H1 (cell line): ENCODE data around the gene SLC24A3. TPM values are rescaled to one million over a fixed set of nuclear protein-coding genes. Genes with fewer than 3 reads are reported as not detected.

Experiments used
- CTCF ChIA-PET: fragments of 300-600 bp; sonication (Branson Sonifier 250); formaldehyde crosslinking; loops from one replicate; lab custom pipeline; 2021; ENCODE audit not compliant: partially characterized antibody; lab: Charles Lee
- POLR2A ChIA-PET: fragments of 300-600 bp; sonication (Branson Sonifier 250); formaldehyde crosslinking; loops from one replicate; lab custom pipeline; 2021; ENCODE audit warnings: inconsistent platforms; ENCODE audit not compliant: partially characterized antibody; lab: Charles Lee
- DNase-seq, 2 experiments: peaks; one replicate each; pipeline versions ENCODE4 v3.0.0 to v3.0.0-alpha.2; 2010 to 2022; ENCODE audit warnings: low spot score in 2 of 2, low read depth in 1 of 2, mixed read lengths in 1 of 2
- FAIRE-seq: peaks from 2 replicates; lab custom pipeline; 2011; peaks lifted over from hg19 to GRCh38; lab: Jason Lieb, UNC
- H2AFZ ChIP-seq: 2 replicates; pipeline ENCODE4 v1.8.1; 2012; ENCODE audit warnings: low read length, inconsistent platforms
- H2AK5ac ChIP-seq: 2 replicates; pipeline ENCODE4 v1.6.1; 2013; ENCODE audit warnings: low read depth, low read length
- H2BK120ac ChIP-seq: replicated peaks from 2 replicates; pipeline ENCODE3; 2013; ENCODE audit warnings: low read depth, low read length, inconsistent platforms
- H2BK12ac ChIP-seq: 2 replicates; pipeline ENCODE4 v1.6.1; 2013; ENCODE audit warnings: low read depth, low read length
- H2BK15ac ChIP-seq: 2 replicates; pipeline ENCODE4 v1.6.1; 2013; ENCODE audit warnings: low read length
- H2BK20ac ChIP-seq: 2 replicates; pipeline ENCODE4 v1.6.1; 2013; ENCODE audit warnings: low read length
- H2BK5ac ChIP-seq: 2 replicates; pipeline ENCODE4 v1.6.1; 2013; ENCODE audit warnings: low read depth, low read length
- H3K14ac ChIP-seq: 2 replicates; pipeline ENCODE4 v1.6.1; 2013; ENCODE audit warnings: inconsistent platforms; ENCODE audit not compliant: insufficient read length
- H3K18ac ChIP-seq: 2 replicates; pipeline ENCODE4 v1.6.1; 2013; ENCODE audit warnings: low read length; ENCODE audit errors: extremely low read depth
- H3K23ac ChIP-seq: 2 replicates; pipeline ENCODE4 v1.6.1; 2013; ENCODE audit warnings: inconsistent platforms; ENCODE audit not compliant: insufficient read length
- H3K23me2 ChIP-seq: 2 replicates; pipeline ENCODE4 v1.6.1; 2013; ENCODE audit warnings: low read depth, low read length
- H3K27ac ChIP-seq: 2 replicates; pipeline ENCODE4 v1.6.1; 2011; ENCODE audit warnings: low read depth, low read length, inconsistent platforms
- H3K27me3 ChIP-seq, 4 experiments: replicated peaks in 1 of 4; 1 replicate in 1 of 4; 2 replicates in 3 of 4; pipeline versions ENCODE4 v1.6.1 to v1.8.1; 2011 to 2013; ENCODE audit warnings: low read length in 3 of 4, mild to moderate bottlenecking in 3 of 4, inconsistent platforms in 2 of 4, mixed read lengths in 2 of 4, moderate library complexity in 1 of 4; ENCODE audit not compliant: control insufficient read depth in 3 of 4, insufficient read depth in 3 of 4; ENCODE audit errors: extremely low read depth in 1 of 4
- H3K36me3 ChIP-seq, 4 experiments: 2 replicates each; pipeline versions ENCODE4 v1.6.1 to v1.8.1; 2011 to 2013; ENCODE audit warnings: mild to moderate bottlenecking in 4 of 4, low read length in 3 of 4, moderate library complexity in 2 of 4, control low read depth in 1 of 4, inconsistent platforms in 1 of 4; ENCODE audit not compliant: insufficient read depth in 4 of 4, control insufficient read depth in 2 of 4
- H3K4ac ChIP-seq: replicated peaks from 2 replicates; pipeline ENCODE3; 2013; ENCODE audit warnings: low read length, low read depth, mixed read lengths, inconsistent platforms; ENCODE audit not compliant: insufficient read length
- H3K4me1 ChIP-seq, 4 experiments: replicated peaks in 1 of 4; 1 replicate in 1 of 4; 2 replicates in 3 of 4; pipeline versions ENCODE4 v1.6.1 to v1.8.1; 2011 to 2013; ENCODE audit warnings: low read length in 3 of 4, inconsistent platforms in 2 of 4, mixed read lengths in 1 of 4; ENCODE audit not compliant: insufficient read depth in 4 of 4, control insufficient read depth in 3 of 4
- H3K4me2 ChIP-seq, 2 experiments: 2 replicates each; pipeline versions ENCODE4 v1.6.1 to v1.8.1; 2011 to 2013; ENCODE audit warnings: low read depth in 2 of 2, low read length in 2 of 2, control low read depth in 1 of 2, inconsistent platforms in 1 of 2, mild to moderate bottlenecking in 1 of 2; ENCODE audit not compliant: insufficient read depth in 1 of 2
- H3K4me3 ChIP-seq, 4 experiments: fragments of 200-600, 300-600 bp in 1 of 4; sonication (generic), shearing (Covaris generic), sonication (Bioruptor Twin) in 1 of 4; 2 replicates each; pipeline versions ENCODE4 v1.5.1 to v1.8.1; 2011 to 2016; ENCODE audit warnings: low read length in 4 of 4, low read depth in 3 of 4, control low read depth in 2 of 4, inconsistent platforms in 2 of 4, mild to moderate bottlenecking in 2 of 4, mixed read lengths in 1 of 4, moderate library complexity in 1 of 4; ENCODE audit not compliant: insufficient read depth in 2 of 4; ENCODE audit errors: extremely low read depth in 1 of 4
- H3K56ac ChIP-seq: replicated peaks from 2 replicates; pipeline ENCODE3; 2013; ENCODE audit warnings: low read depth, mild to moderate bottlenecking, mixed read lengths, low read length, inconsistent platforms; ENCODE audit not compliant: insufficient read length
- H3K79me1 ChIP-seq: 2 replicates; pipeline ENCODE4 v1.6.1; 2013; ENCODE audit warnings: low read depth, low read length, control low read depth
- H3K79me2 ChIP-seq, 2 experiments: 2 replicates each; pipeline versions ENCODE4 v1.6.1 to v1.8.1; 2012 to 2013; ENCODE audit warnings: low read length in 2 of 2, mild to moderate bottlenecking in 2 of 2, inconsistent platforms in 1 of 2; ENCODE audit not compliant: insufficient read depth in 2 of 2, control insufficient read depth in 1 of 2
- H3K9ac ChIP-seq, 4 experiments: replicated peaks in 1 of 4; 1 replicate in 1 of 4; 2 replicates in 3 of 4; pipeline versions ENCODE4 v1.6.1 to v1.8.1; 2011 to 2013; ENCODE audit warnings: low read depth in 3 of 4, low read length in 3 of 4, control low read depth in 2 of 4, mild to moderate bottlenecking in 2 of 4, moderate library complexity in 2 of 4, inconsistent platforms in 1 of 4; ENCODE audit errors: extremely low read depth in 1 of 4
- H3K9me3 ChIP-seq, 2 experiments: 2 replicates each; pipeline versions ENCODE4 v1.6.1 to v1.8.1; 2012 to 2013; ENCODE audit warnings: mild to moderate bottlenecking in 2 of 2, moderate library complexity in 2 of 2, control low read depth in 1 of 2, inconsistent platforms in 1 of 2, low read depth in 1 of 2, low read length in 1 of 2, mixed read lengths in 1 of 2; ENCODE audit not compliant: insufficient read depth in 2 of 2
- H4K20me1 ChIP-seq, 2 experiments: replicated peaks in 1 of 2; 2 replicates each; pipeline versions ENCODE3 to v1.8.1; 2011 to 2013; ENCODE audit warnings: inconsistent platforms in 2 of 2, low read length in 2 of 2, mild to moderate bottlenecking in 1 of 2; ENCODE audit not compliant: insufficient read depth in 2 of 2, control insufficient read depth in 1 of 2
- H4K5ac ChIP-seq: 2 replicates; pipeline ENCODE4 v1.6.1; 2013; ENCODE audit warnings: low read length, low read depth, mixed read lengths, inconsistent platforms; ENCODE audit not compliant: insufficient read length
- H4K8ac ChIP-seq: 2 replicates; pipeline ENCODE4 v1.8.0; 2013; ENCODE audit warnings: mild to moderate bottlenecking, moderate library complexity, low read length, inconsistent platforms; ENCODE audit not compliant: insufficient read depth; ENCODE audit errors: extremely low read depth
- H4K91ac ChIP-seq: replicated peaks from 2 replicates; pipeline ENCODE3; 2013; ENCODE audit warnings: low read length, mixed read lengths, inconsistent platforms; ENCODE audit not compliant: insufficient read length
- CHD2 ChIP-seq: IDR thresholded peaks from 2 replicates; pipeline ENCODE4 v1.6.1; 2012; ENCODE audit warnings: low read length, improper control_type of control experiment
- CTBP2 ChIP-seq: IDR thresholded peaks from 2 replicates; pipeline ENCODE4 v1.7.0; 2011; ENCODE audit warnings: borderline replicate concordance, mild to moderate bottlenecking, moderate library complexity, mixed read lengths, low read length; ENCODE audit not compliant: insufficient read depth, insufficient read length
- EP300 ChIP-seq, 2 experiments: IDR thresholded peaks; 1 replicate in 1 of 2; 2 replicates in 1 of 2; pipeline ENCODE4 v1.6.1; 2011 to 2012; ENCODE audit warnings: low read depth in 2 of 2, low read length in 2 of 2, mild to moderate bottlenecking in 2 of 2, borderline replicate concordance in 1 of 2, inconsistent platforms in 1 of 2, moderate library complexity in 1 of 2
- FOSL1 ChIP-seq: IDR thresholded peaks from 2 replicates; pipeline ENCODE4 v1.6.1; 2011; ENCODE audit warnings: mild to moderate bottlenecking, low read depth, low read length, moderate library complexity; ENCODE audit not compliant: insufficient read depth
- NANOG ChIP-seq: IDR thresholded peaks from 2 replicates; pipeline ENCODE4 v1.6.1; 2011; ENCODE audit warnings: low read length, low read depth, mild to moderate bottlenecking, inconsistent platforms; ENCODE audit not compliant: insufficient read depth, poor library complexity, severe bottlenecking
- NRF1 ChIP-seq: IDR thresholded peaks from 2 replicates; pipeline ENCODE4 v1.6.1; 2011; ENCODE audit warnings: mild to moderate bottlenecking, low read depth, low read length, improper control_type of control experiment
- RFX5 ChIP-seq: IDR thresholded peaks from 2 replicates; pipeline ENCODE4 v1.6.1; 2011; ENCODE audit warnings: low read depth, low read length, improper control_type of control experiment, borderline replicate concordance
- SIX5 ChIP-seq: IDR thresholded peaks from 2 replicates; pipeline ENCODE4 v1.6.1; 2011; ENCODE audit warnings: mild to moderate bottlenecking, low read depth, low read length
- TAF7 ChIP-seq: optimal IDR thresholded peaks from 2 replicates; pipeline ENCODE3; 2011; ENCODE audit warnings: low read depth, mild to moderate bottlenecking, inconsistent platforms, low read length, moderate library complexity, borderline replicate concordance
- TEAD4 ChIP-seq: IDR thresholded peaks from 2 replicates; pipeline ENCODE4 v1.6.1; 2012; ENCODE audit warnings: low read depth, low read length, inconsistent platforms, mixed read lengths
- WGBS, 2 experiments: shearing (Covaris generic) in 1 of 2; methylation state at CpG; one replicate each; pipeline versions ENCODE4 v1.1.6 to v1.1.7; 2013 to 2015; ENCODE audit warnings: low lambda C conversion rate in 2 of 2, mixed read lengths in 2 of 2, inconsistent platforms in 1 of 2, low coverage in 1 of 2, missing lambda C conversion rate in 1 of 2; ENCODE audit not compliant: insufficient replicate concordance in 2 of 2, insufficient coverage in 1 of 2, insufficient read length in 1 of 2; ENCODE audit errors: extremely low coverage in 1 of 2, missing lambda C conversion rate in 1 of 2; 5-methylcytosine and 5-hydroxymethylcytosine counted together
- polyA plus RNA-seq, 7 experiments: library from polyadenylated mRNA; depleted of rRNA in 3 of 7; stranded (reverse) in 5 of 7; unstranded in 2 of 7; fragments of >200 nt in 5 of 7; fragments of 200-250 nt in 2 of 7; gene quantifications; 1 replicate in 5 of 7; 2 replicates in 1 of 7; 4 replicates in 1 of 7; pipeline versions ENCODE4 v1.2.1 to v1.2.3, GENCODE V29; 2011 to 2013; ENCODE audit warnings: missing spikeins in 2 of 7, mixed read lengths in 2 of 7
- total RNA-seq: library from RNA; stranded (reverse); fragmentation: NEBNext Ultra II Directional; extraction: Animal tissue kit (Norgen Biotek cat#: 25700); gene quantifications from 2 replicates; pipeline ENCODE4 v1.2.1, GENCODE V29; 2021
- TF ChIP-seq, protein P1 (sequence below): IDR thresholded peaks from 2 replicates; pipeline ENCODE4 v1.6.1; 2012; ENCODE audit warnings: inconsistent platforms

The SLC24A3 gene
- total and polyA plus RNA-seq, 2 of the 8 experiments (the other 6 are each of a cell fraction or from before 2014, with no cell fraction given): 4.5 to 6.3 TPM

DNA sequence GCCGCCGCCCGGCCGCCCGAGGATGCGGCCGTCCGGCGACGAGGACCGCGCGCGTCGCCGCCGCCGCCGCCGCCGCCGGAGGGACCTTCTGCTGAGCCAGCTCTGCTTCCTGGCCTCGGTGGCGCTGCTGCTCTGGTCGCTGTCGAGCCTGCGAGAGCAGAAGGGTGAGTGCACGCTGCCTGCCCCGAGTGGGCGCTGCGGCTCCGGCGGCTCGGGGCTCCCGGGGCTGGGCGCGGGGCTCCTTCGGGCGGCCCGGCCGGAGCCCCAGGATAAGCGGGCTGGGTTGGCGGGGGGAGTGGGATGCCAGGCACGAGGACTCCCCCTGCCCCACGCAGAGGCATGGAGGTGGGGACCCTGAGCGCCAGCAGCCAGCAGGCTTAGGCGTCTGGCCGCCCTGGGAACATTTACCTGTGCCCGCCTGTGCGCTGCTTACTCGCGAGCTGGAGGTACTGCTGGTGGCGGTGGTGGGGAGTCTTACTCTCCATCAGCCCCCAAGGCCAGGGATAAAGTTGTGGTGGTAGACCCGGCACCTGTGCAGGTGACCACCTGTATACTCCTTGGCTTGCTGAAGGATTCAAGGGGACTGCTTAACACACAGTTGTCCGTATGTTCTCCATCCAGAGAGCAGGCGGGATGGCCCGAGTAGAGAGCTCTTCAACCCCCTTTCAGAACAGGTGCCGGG lies 520 bp downstream of the SLC24A3 start:
- Histone ChIP-seq H4K20me1 (no peaks in the 10 kb centered on the region), H2BK120ac (no peak overlapping the region), H3K79me2 (peaks cover 0 to 5% of the 10 kb centered on the region in 2 experiments; a peak in 2 of 4 replicates), H3K18ac (peak overlapping the region; percentile 78; the same call in 1 of the 2 replicates), H4K5ac (no peak overlapping the region), H3K56ac (no peak overlapping the region), H2BK5ac (no peak overlapping the region), H3K9me3 (no peaks in the 10 kb centered on the region), H3K4me2 (peak overlapping the region; percentile 79 to 83), H2AK5ac (no peak overlapping the region), H2AFZ (peak overlapping the region; percentile 88; the same call in 1 of the 2 replicates), H4K91ac (no peak overlapping the region), H2BK12ac (no peak overlapping the region), H3K4ac (no peak overlapping the region), H4K8ac (peak overlapping the region; percentile 66; the same call in 1 of the 2 replicates), H3K9ac (peak overlapping the region in 1 of 4 experiments; percentile 39; a peak in 2 of 7 replicates), H2BK15ac (peak overlapping the region; percentile 61; the same call in 1 of the 2 replicates), H3K4me3 (peak overlapping the region; percentile 46 to 70 (median 52)), H3K27me3 (peaks cover 0 to 27% (median 20%) of the 10 kb centered on the region in 4 experiments; a peak in 6 of 7 replicates), H3K27ac (no peak overlapping the region), H3K14ac (no peak overlapping the region), H3K4me1 (peaks cover 9 to 19% (median 13%) of the 10 kb centered on the region in 4 experiments), H3K23ac (no peak overlapping the region), H2BK20ac (no peak overlapping the region), H3K23me2 (peaks cover 8% of the 10 kb centered on the region), H3K79me1 (no peaks in the 10 kb centered on the region), H3K36me3 (no peaks in the 10 kb centered on the region)
- CTCF ChIA-PET: interaction anchor here (0.6 to 2.3 kb wide), 14 partner anchors 9 to 449 kb away, joined by 3 to 9 read pairs (median 4); no protein-coding TSS in a partner anchor
- 6% methylated on average over 36 of the region's 58 CpGs; no CpG with 5 or more reads in 1 of the 2 experiments for WGBS, 2 experiments
- DNase-seq: peak in 1 of 2 experiments; percentile 77
- no peak for FAIRE-seq
- POLR2A ChIA-PET: no interaction called here
- TF ChIP-seq NRF1 (no peak), EP300 (IDR thresholded peaks at IDR 0.05; ENCODE audit: borderline replicate concordance in 1 of 2, low read depth in 2 of 2, low read length in 2 of 2) (peak in 1 of 2 experiments; percentile 20; a peak in 1 of 3 replicates), RFX5 (no peak), CHD2 (no peak), TEAD4 (no peak), FOSL1 (no peak), TAF7 (no peak), NANOG (no peak), SIX5 (no peak), CTBP2 (no peak)
- TF ChIP-seq, protein P1, sequence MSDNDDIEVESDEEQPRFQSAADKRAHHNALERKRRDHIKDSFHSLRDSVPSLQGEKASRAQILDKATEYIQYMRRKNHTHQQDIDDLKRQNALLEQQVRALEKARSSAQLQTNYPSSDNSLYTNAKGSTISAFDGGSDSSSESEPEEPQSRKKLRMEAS: peak; percentile 45; the same call in 1 of the 2 replicates
